ENCODE data around the gene GPHA2. TPM values are rescaled to one million over a fixed set of nuclear protein-coding genes. Genes with fewer than 3 reads are reported as not detected.

Gene GPHA2
- total and polyA plus RNA-seq, 10 of the 15 experiments (the other 5 are each of a cell fraction or from before 2014, with no cell fraction given), result not detected

- ATAC-seq (no peak), DNase-seq (ENCODE audit: low read depth, low spot score) (no peak), FAIRE-seq (no peak)
- Histone ChIP-seq H3K27ac (ENCODE audit: control insufficient read depth, insufficient read depth) (no peak overlapping the region), H3K4me2 (ENCODE audit: control insufficient read depth, insufficient read depth) (no peak overlapping the region), H3K9me3 (replicated peaks; ENCODE audit: control insufficient read depth, insufficient read depth, low read length) (no peaks in the 10 kb centered on the region), H4K20me1 (ENCODE audit: control insufficient read depth, insufficient read depth) (no peaks in the 10 kb centered on the region), H3K4me1 (ENCODE audit: control insufficient read depth, insufficient read depth, low read length) (peaks cover 14% of the 10 kb centered on the region), H3K79me2 (ENCODE audit: control insufficient read depth, insufficient read depth, low read length) (no peaks in the 10 kb centered on the region), H3K27me3 (replicated peaks in 1 of 2; ENCODE audit: control insufficient read depth in 2 of 2, insufficient read depth in 2 of 2, low read length in 1 of 2) (no peaks in the 10 kb centered on the region), H3K36me3 (ENCODE audit: control insufficient read depth in 2 of 2, insufficient read depth in 2 of 2, low read length in 1 of 2) (no peaks in the 10 kb centered on the region), H3K4me3 (no peak overlapping the region), H3K9ac (ENCODE audit: control insufficient read depth, insufficient read depth, low read length) (no peak overlapping the region), H2AFZ (ENCODE audit: control insufficient read depth, low read depth, low read length) (no peak overlapping the region)
- TF ChIP-seq MYC (IDR thresholded peaks at IDR 0.05; ENCODE audit: insufficient read depth, insufficient read length, insufficient replicate concordance, low read length, severe bottlenecking) (no peak), MYB (IDR thresholded peaks at IDR 0.05; ENCODE audit: borderline replicate concordance, low read depth, low read length) (no peak), ATF3 (IDR thresholded peaks at IDR 0.05; ENCODE audit: borderline replicate concordance, extremely low read depth, low read depth, low read length) (no peak), RB1 (IDR thresholded peaks at IDR 0.05; ENCODE audit: borderline replicate concordance) (no peak), ZZZ3 (IDR thresholded peaks at IDR 0.05; ENCODE audit: control insufficient read depth, insufficient read length, low read depth) (no peak), POLR2AphosphoS2 (IDR thresholded peaks at IDR 0.05; ENCODE audit: low read depth, low read length) (no peak), ZBTB40 (IDR thresholded peaks at IDR 0.05; ENCODE audit: borderline replicate concordance) (no peak), STAT1 (conservative IDR thresholded peaks at IDR 0.05) (no peak), SMAD5 (IDR thresholded peaks at IDR 0.05; ENCODE audit: low read depth) (no peak), CTCF (IDR thresholded peaks at IDR 0.05 in 2 of 3, conservative IDR thresholded peaks at IDR 0.05 in 1 of 3; ENCODE audit: control insufficient read depth in 2 of 3, extremely low read depth in 1 of 3, insufficient read depth in 1 of 3, low read depth in 3 of 3, low read length in 3 of 3) (no peak), ZBED1 (IDR thresholded peaks at IDR 0.05; ENCODE audit: borderline replicate concordance) (no peak), NFXL1 (IDR thresholded peaks at IDR 0.05; ENCODE audit: borderline replicate concordance) (no peak), POLR2A (IDR thresholded peaks at IDR 0.05; ENCODE audit: low read depth, low read length) (no peak), CREB1 (IDR thresholded peaks at IDR 0.05; ENCODE audit: low read depth) (no peak), IKZF2 (IDR thresholded peaks at IDR 0.05) (no peak), EZH2 (IDR thresholded peaks at IDR 0.05; ENCODE audit: borderline replicate concordance, control insufficient read depth, low read depth, low read length) (no peak), NR2C2 (IDR thresholded peaks at IDR 0.05; ENCODE audit: borderline replicate concordance, control insufficient read depth, insufficient read length, low read depth) (no peak), SIX5 (IDR thresholded peaks at IDR 0.05; ENCODE audit: low read depth, low read length, severe bottlenecking) (no peak)
- ChIA-PET CTCF (no interaction called here), RAD21 (ENCODE audit: unreplicated experiment) (interaction anchor here (0.8 kb wide), 1 partner anchor 27 kb away, joined by 5 read pairs; no protein-coding TSS in a partner anchor), POLR2A (interaction anchor here (0.5 to 1.0 kb wide), 2 partner anchors 13 to 90 kb away, joined by 3 read pairs; no protein-coding TSS in a partner anchor), SMC1A (ENCODE audit: uncharacterized antibody, unreplicated experiment) (no interaction called here)
- BruUV-seq (replicated peaks), result no TSS peak
- intact Hi-C loops (cut with micrococcal nuclease; ENCODE audit: unreplicated experiment) (no loop called here), in situ Hi-C loops (cut with MboI) (no loop called here)
- 37% methylated on average over 2 of the region's 2 CpGs for WGBS (ENCODE audit: insufficient coverage, insufficient replicate concordance, low lambda C conversion rate, missing lambda C conversion rate)
These were observed 41.0 kb upstream of the GPHA2 start for GRCh38 chr11:64976651-64977050.

Data from GM12878 (cell line).